Measurements from ENCODE around the gene RAP1GAP. TPM values are rescaled to one million over a fixed set of nuclear protein-coding genes. Genes with fewer than 3 reads are reported as not detected.

RAP1GAP gene
- polyA plus RNA-seq, 3 donors: 0.04 TPM; not detected in 2

DNA sequence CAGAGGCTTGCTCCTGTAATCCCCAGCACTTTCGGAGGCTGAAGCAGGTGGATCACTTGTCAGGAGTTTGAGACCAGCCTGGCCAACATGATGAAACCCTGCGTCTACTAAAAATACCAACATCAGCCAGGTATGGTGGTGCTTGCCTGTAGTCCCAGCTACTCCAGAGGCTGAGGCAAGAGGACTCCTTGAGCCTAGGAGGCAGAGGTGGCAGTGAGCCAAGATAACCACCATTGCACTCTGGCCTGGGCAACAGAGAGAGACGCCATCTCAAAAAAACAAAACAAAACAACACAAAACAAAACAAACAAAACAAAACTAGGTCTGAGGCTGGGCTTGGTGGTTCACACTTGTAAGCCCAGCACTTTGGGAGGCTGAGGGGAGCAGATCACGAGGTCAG lies 38.7 kb upstream of the RAP1GAP start:
- H3K4me1 Mint-ChIP-seq: peaks cover 15% of the 10 kb centered on the region

DNA sequence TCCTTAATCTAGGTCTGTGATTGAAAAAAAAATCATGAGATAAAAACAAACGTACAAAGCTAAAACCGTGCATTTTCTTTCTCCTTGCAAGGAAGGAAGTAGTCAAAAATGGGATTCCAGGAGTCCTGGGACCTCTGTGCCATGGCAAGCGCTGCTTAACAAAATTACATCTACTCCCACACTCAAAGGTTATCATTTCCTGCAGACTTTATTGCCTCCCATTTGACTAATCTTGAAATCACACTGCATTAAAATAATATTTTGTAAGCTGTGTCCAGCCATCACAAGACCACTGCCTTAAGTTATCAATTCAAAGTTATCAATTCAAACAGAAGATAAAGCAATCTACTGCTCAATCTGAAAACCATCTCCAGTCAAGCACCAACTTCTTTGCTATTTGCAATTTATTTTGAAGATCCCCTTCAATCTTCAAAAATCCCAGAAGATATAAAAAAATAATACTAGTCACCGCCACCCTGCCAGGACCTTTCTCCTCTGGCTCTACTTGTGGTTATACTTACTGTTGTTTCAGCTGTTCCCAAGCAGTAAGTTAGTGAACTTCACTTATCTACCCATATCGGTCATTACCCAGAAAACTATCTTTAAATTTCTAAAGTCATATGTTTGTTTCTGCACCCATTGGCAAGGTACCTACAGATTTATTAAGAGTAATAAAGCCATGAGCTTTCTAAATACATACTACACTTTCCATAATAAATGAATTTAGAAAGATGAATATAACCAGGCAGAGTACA lies 38.1 kb upstream of the RAP1GAP start:
- peak overlapping the region in 1 of 2 donors; percentile 11 for H3K27ac ChIP-seq (ENCODE audit: low read depth in 1 of 2, low read length in 2 of 2)
- TF ChIP-seq, protein P1, sequence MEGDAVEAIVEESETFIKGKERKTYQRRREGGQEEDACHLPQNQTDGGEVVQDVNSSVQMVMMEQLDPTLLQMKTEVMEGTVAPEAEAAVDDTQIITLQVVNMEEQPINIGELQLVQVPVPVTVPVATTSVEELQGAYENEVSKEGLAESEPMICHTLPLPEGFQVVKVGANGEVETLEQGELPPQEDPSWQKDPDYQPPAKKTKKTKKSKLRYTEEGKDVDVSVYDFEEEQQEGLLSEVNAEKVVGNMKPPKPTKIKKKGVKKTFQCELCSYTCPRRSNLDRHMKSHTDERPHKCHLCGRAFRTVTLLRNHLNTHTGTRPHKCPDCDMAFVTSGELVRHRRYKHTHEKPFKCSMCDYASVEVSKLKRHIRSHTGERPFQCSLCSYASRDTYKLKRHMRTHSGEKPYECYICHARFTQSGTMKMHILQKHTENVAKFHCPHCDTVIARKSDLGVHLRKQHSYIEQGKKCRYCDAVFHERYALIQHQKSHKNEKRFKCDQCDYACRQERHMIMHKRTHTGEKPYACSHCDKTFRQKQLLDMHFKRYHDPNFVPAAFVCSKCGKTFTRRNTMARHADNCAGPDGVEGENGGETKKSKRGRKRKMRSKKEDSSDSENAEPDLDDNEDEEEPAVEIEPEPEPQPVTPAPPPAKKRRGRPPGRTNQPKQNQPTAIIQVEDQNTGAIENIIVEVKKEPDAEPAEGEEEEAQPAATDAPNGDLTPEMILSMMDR (IDR thresholded peaks at IDR 0.05): no peak
- H3K36me3 ChIP-seq (replicated peaks in 1 of 2; ENCODE audit: control insufficient read depth in 1 of 2, insufficient read depth in 2 of 2, low read length in 2 of 2): peaks cover 60 to 74% of the 10 kb centered on the region in 2 donors
- no peaks in the 10 kb centered on the region for H3K27me3 ChIP-seq (ENCODE audit: control insufficient read depth in 2 of 2, insufficient read depth in 2 of 2, low read length in 2 of 2)
- H3K79me2 ChIP-seq (ENCODE audit: insufficient read depth, low read length): peaks cover 15% of the 10 kb centered on the region
- DNase-seq: no peak
- H3K4me3 ChIP-seq (replicated peaks in 1 of 3; ENCODE audit: low read depth in 2 of 3, low read length in 3 of 3): no peak overlapping the region
- intact Hi-C loops (cut with micrococcal nuclease): loop anchor here in 1 of 2 donors (10.0 kb wide), 1 partner anchor 258 kb away; no protein-coding TSS in a partner anchor
- H3K9me3 Mint-ChIP-seq: no peaks in the 10 kb centered on the region
- peaks cover 5 to 8% of the 10 kb centered on the region in 2 donors for H3K4me1 ChIP-seq (ENCODE audit: control insufficient read depth in 1 of 2, insufficient read depth in 2 of 2, low read length in 2 of 2)
- WGBS (ENCODE audit: insufficient coverage): 89% methylated on average over 1 of the region's 5 CpGs
- peak overlapping the region in 1 of 7 donors; percentile 60 for H3K27ac Mint-ChIP-seq
- no peak overlapping the region for H3K4me3 Mint-ChIP-seq
- H3K4me1 Mint-ChIP-seq: peaks cover 15% of the 10 kb centered on the region
- no peak overlapping the region for H3K9ac ChIP-seq (ENCODE audit: insufficient read depth, low read length, poor library complexity, severe bottlenecking)
- H4K20me1 ChIP-seq (ENCODE audit: insufficient read depth, low read length): peaks cover 17% of the 10 kb centered on the region
- H3K9me3 ChIP-seq (replicated peaks in 1 of 2; ENCODE audit: control insufficient read depth in 1 of 2, insufficient read depth in 1 of 2, low read length in 2 of 2): no peaks in the 10 kb centered on the region
- no peak overlapping the region for H3K4me2 ChIP-seq (replicated peaks; ENCODE audit: extremely low read depth, low read length, poor library complexity, severe bottlenecking)
- H2AFZ ChIP-seq (ENCODE audit: insufficient read depth, low read depth, low read length, poor library complexity, severe bottlenecking): no peak overlapping the region
- no peaks in the 10 kb centered on the region for H3K27me3 Mint-ChIP-seq (ENCODE audit: low read depth in 3 of 3)
- H3K36me3 Mint-ChIP-seq: peaks cover 66 to 80% of the 10 kb centered on the region in 2 donors

More for the DNA sequence above, 38.7 kb upstream of the RAP1GAP start:
- TF ChIP-seq, protein P1 (IDR thresholded peaks at IDR 0.05): no peak
- intact Hi-C loops (cut with micrococcal nuclease): loop anchor here in 1 of 2 donors (10.0 kb wide), 1 partner anchor 257 kb away; no protein-coding TSS in a partner anchor
- H3K79me2 ChIP-seq (ENCODE audit: insufficient read depth, low read length): peaks cover 9% of the 10 kb centered on the region
- no peak overlapping the region for H3K4me3 Mint-ChIP-seq
- H3K9me3 ChIP-seq (replicated peaks in 1 of 2; ENCODE audit: control insufficient read depth in 1 of 2, insufficient read depth in 1 of 2, low read length in 2 of 2): no peaks in the 10 kb centered on the region
- peaks cover 5 to 8% of the 10 kb centered on the region in 2 donors for H3K4me1 ChIP-seq (ENCODE audit: control insufficient read depth in 1 of 2, insufficient read depth in 2 of 2, low read length in 2 of 2)
- no peaks in the 10 kb centered on the region for H3K27me3 Mint-ChIP-seq (ENCODE audit: low read depth in 3 of 3)
- no peak overlapping the region for H3K9ac ChIP-seq (ENCODE audit: insufficient read depth, low read length, poor library complexity, severe bottlenecking)
- no peak for DNase-seq
- H3K27me3 ChIP-seq (ENCODE audit: control insufficient read depth in 2 of 2, insufficient read depth in 2 of 2, low read length in 2 of 2): no peaks in the 10 kb centered on the region
- H3K27ac Mint-ChIP-seq: peak overlapping the region in 6 of 7 donors; percentile 38 to 76 (median 58)
- 100% methylated on average over 2 of the region's 4 CpGs for WGBS (ENCODE audit: insufficient coverage)
- H3K9me3 Mint-ChIP-seq: no peaks in the 10 kb centered on the region
- peaks cover 63 to 80% of the 10 kb centered on the region in 2 donors for H3K36me3 Mint-ChIP-seq
- H3K4me3 ChIP-seq (replicated peaks in 1 of 3; ENCODE audit: low read depth in 2 of 3, low read length in 3 of 3): no peak overlapping the region
- H3K27ac ChIP-seq (ENCODE audit: low read depth in 1 of 2, low read length in 2 of 2): peak overlapping the region in 1 of 2 donors; percentile 11
- H2AFZ ChIP-seq (ENCODE audit: insufficient read depth, low read depth, low read length, poor library complexity, severe bottlenecking): no peak overlapping the region
- H3K36me3 ChIP-seq (replicated peaks in 1 of 2; ENCODE audit: control insufficient read depth in 1 of 2, insufficient read depth in 2 of 2, low read length in 2 of 2): peaks cover 57 to 74% of the 10 kb centered on the region in 2 donors
- peaks cover 14% of the 10 kb centered on the region for H4K20me1 ChIP-seq (ENCODE audit: insufficient read depth, low read length)
- no peak overlapping the region for H3K4me2 ChIP-seq (replicated peaks; ENCODE audit: extremely low read depth, low read length, poor library complexity, severe bottlenecking)
